Endothelial cell of umbilical vein (primary cell): ENCODE results near the gene KIF27.

ENCODE experiments used
- POLR2AphosphoS5 ChIP-seq: IDR thresholded peaks from 2 replicates; pipeline ENCODE4 v1.6.1; 2012; ENCODE audit warnings: low read depth, mild to moderate bottlenecking, control low read depth, low read length, moderate library complexity; ENCODE audit not compliant: insufficient read depth
- TF ChIP-seq, protein P1 (sequence below), 2 donors: IDR thresholded peaks; 1 replicate in 1 of 2; 2 replicates in 1 of 2; pipeline ENCODE4 v1.5.1; 2011; ENCODE audit warnings: low read length in 2 of 2, mild to moderate bottlenecking in 2 of 2, moderate library complexity in 2 of 2, control low read depth in 1 of 2, inconsistent platforms in 1 of 2, low read depth in 1 of 2; ENCODE audit not compliant: insufficient read depth in 1 of 2; ENCODE audit errors: extremely low read depth in 1 of 2

DNA sequence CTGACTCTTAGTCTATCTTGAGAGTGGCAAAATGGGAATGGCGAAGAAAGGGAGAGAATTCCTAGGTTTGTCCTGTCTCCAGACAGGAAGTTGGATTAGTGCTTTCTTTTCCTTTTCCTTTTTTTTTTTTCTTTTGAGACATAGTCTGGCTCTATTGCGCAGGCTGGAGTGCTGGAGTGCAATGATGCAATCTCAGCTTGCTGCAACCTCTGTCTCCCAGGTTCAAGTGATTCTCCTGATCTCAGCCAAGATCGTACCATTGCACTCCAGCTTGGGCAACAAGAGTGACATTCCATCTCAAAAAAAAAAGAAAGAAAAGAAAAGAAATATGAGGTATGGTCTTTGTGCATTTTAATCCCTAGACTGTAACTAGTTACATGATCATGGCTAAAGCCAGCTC is 12.6 kb upstream of the KIF27 start:
- TF ChIP-seq, protein P1, sequence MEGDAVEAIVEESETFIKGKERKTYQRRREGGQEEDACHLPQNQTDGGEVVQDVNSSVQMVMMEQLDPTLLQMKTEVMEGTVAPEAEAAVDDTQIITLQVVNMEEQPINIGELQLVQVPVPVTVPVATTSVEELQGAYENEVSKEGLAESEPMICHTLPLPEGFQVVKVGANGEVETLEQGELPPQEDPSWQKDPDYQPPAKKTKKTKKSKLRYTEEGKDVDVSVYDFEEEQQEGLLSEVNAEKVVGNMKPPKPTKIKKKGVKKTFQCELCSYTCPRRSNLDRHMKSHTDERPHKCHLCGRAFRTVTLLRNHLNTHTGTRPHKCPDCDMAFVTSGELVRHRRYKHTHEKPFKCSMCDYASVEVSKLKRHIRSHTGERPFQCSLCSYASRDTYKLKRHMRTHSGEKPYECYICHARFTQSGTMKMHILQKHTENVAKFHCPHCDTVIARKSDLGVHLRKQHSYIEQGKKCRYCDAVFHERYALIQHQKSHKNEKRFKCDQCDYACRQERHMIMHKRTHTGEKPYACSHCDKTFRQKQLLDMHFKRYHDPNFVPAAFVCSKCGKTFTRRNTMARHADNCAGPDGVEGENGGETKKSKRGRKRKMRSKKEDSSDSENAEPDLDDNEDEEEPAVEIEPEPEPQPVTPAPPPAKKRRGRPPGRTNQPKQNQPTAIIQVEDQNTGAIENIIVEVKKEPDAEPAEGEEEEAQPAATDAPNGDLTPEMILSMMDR (IDR thresholded peaks at IDR 0.05; ENCODE audit: extremely low read depth in 1 of 2, insufficient read depth in 1 of 2, low read depth in 1 of 2, low read length in 2 of 2), result no peak
- TF ChIP-seq POLR2AphosphoS5, result no peak
